ENCODE measurements around the gene CEP85. TPM values are rescaled to one million over a fixed set of nuclear protein-coding genes. Genes with fewer than 3 reads are reported as not detected.

The CEP85 gene
- total RNA-seq, 2 donors from 2014 or later, result 6.2 to 6.9 TPM

- H3K4me3 ChIP-seq, result no peak overlapping the region
- TF ChIP-seq CTCF (IDR thresholded peaks at IDR 0.05) (no peak), POLR2A (IDR thresholded peaks at IDR 0.05) (no peak)
- no peaks in the 10 kb centered on the region for H3K27me3 ChIP-seq
- H3K4me1 ChIP-seq, result no peaks in the 10 kb centered on the region
- H3K36me3 ChIP-seq (replicated peaks in 1 of 2; ENCODE audit: insufficient read depth in 1 of 2, low read depth in 2 of 2), result no peaks in the 10 kb centered on the region
- 79 to 83% methylated on average over 7 of the region's 7 CpGs for WGBS, 2 donors
- H3K9me3 ChIP-seq, result no peaks in the 10 kb centered on the region
- DNase-seq (no peak), ATAC-seq (no peak)
- intact Hi-C loops (cut with DNase I), result no loop called here
- H3K27ac ChIP-seq, result no peak overlapping the region
These were observed 18.7 kb downstream of the CEP85 start for GRCh38 chr1:26252718-26253117.

GRCh38 chr1:26254404-26254803 lies 20.4 kb downstream of the CEP85 start:
- intact Hi-C loops (cut with DNase I), result no loop called here
- 76 to 82% methylated on average over 3 of the region's 3 CpGs for WGBS, 2 donors
- DNase-seq (no peak), ATAC-seq (no peak)
- Histone ChIP-seq H3K4me3 (no peak overlapping the region), H3K27me3 (no peaks in the 10 kb centered on the region), H3K27ac (no peak overlapping the region), H3K36me3 (replicated peaks in 1 of 2; ENCODE audit: insufficient read depth in 1 of 2, low read depth in 2 of 2) (peaks cover 0 to 3% of the 10 kb centered on the region in 2 donors), H3K9me3 (no peaks in the 10 kb centered on the region), H3K4me1 (no peaks in the 10 kb centered on the region)
- TF ChIP-seq CTCF (IDR thresholded peaks at IDR 0.05) (no peak), POLR2A (IDR thresholded peaks at IDR 0.05) (no peak)

- TF ChIP-seq CTCF (IDR thresholded peaks at IDR 0.05) (no peak), POLR2A (IDR thresholded peaks at IDR 0.05) (no peak)
- Histone ChIP-seq H3K27me3 (no peaks in the 10 kb centered on the region), H3K9me3 (no peaks in the 10 kb centered on the region), H3K4me1 (no peaks in the 10 kb centered on the region), H3K27ac (no peak overlapping the region), H3K4me3 (no peak overlapping the region), H3K36me3 (replicated peaks in 1 of 2; ENCODE audit: insufficient read depth in 1 of 2, low read depth in 2 of 2) (peaks cover 0 to 7% of the 10 kb centered on the region in 2 donors)
- intact Hi-C loops (cut with DNase I), result no loop called here
- ATAC-seq (no peak), DNase-seq (no peak)
- 92% methylated on average over 2 of the region's 2 CpGs for WGBS, 2 donors
These were observed 23.2 kb downstream of the CEP85 start for GRCh38 chr1:26257222-26257621.

- H3K27ac ChIP-seq, result no peak overlapping the region
- intact Hi-C loops (cut with DNase I), result no loop called here
- H3K4me1 ChIP-seq, result no peaks in the 10 kb centered on the region
- no peaks in the 10 kb centered on the region for H3K27me3 ChIP-seq
- no peak for TF ChIP-seq POLR2A (IDR thresholded peaks at IDR 0.05)
- no peak for TF ChIP-seq CTCF (IDR thresholded peaks at IDR 0.05)
- ATAC-seq (no peak), DNase-seq (no peak)
- no peaks in the 10 kb centered on the region for H3K9me3 ChIP-seq
- H3K36me3 ChIP-seq (replicated peaks in 1 of 2; ENCODE audit: insufficient read depth in 1 of 2, low read depth in 2 of 2), result peaks cover 0 to 11% of the 10 kb centered on the region in 2 donors
- WGBS, 2 donors, result 73 to 81% methylated on average over 2 of the region's 2 CpGs
- H3K4me3 ChIP-seq, result no peak overlapping the region
These were observed 25.0 kb downstream of the CEP85 start for GRCh38 chr1:26259005-26259404.

GRCh38 chr1:26259578-26259977 lies 25.6 kb downstream of the CEP85 start:
- no peaks in the 10 kb centered on the region for H3K4me1 ChIP-seq
- ATAC-seq (no peak), DNase-seq (peak in 1 of 4 donors; percentile 21)
- peaks cover 0 to 11% of the 10 kb centered on the region in 2 donors for H3K36me3 ChIP-seq (replicated peaks in 1 of 2; ENCODE audit: insufficient read depth in 1 of 2, low read depth in 2 of 2)
- TF ChIP-seq POLR2A (IDR thresholded peaks at IDR 0.05) (no peak), CTCF (IDR thresholded peaks at IDR 0.05) (no peak)
- intact Hi-C loops (cut with DNase I), result no loop called here
- no peak overlapping the region for H3K4me3 ChIP-seq
- no peaks in the 10 kb centered on the region for H3K27me3 ChIP-seq
- H3K27ac ChIP-seq, result no peak overlapping the region
- H3K9me3 ChIP-seq, result no peaks in the 10 kb centered on the region
- 80 to 82% methylated on average over 5 of the region's 5 CpGs for WGBS, 2 donors
